Muscle of back (tissue), 11 donors: ENCODE results near the gene NCBP2. TPM values are rescaled to one million over a fixed set of nuclear protein-coding genes. Genes with fewer than 3 reads are reported as not detected.
A peak's percentile ranks its signal among the peaks of the same experiment; 100 is the strongest.

Experiments
- DNase-seq, 3 donors: peaks; one replicate each; pipeline versions ENCODE4 v3.0.0 to v3.0.0-alpha.2; 2013
- polyA plus RNA-seq, 10 donors: library from polyadenylated mRNA; unstranded; fragments of 120-200 nt; gene quantifications; one replicate each; pipeline ENCODE4 v1.2.1, GENCODE V29; 2013; ENCODE audit not compliant: insufficient read length in 10 of 10

Gene NCBP2
- polyA plus RNA-seq, 10 donors, result 63.1 to 95.3 (median 73.6) TPM

GRCh38 chr3:196942915-196943277 lies 568 bp upstream of the NCBP2 start:
- DNase-seq, result peak in 1 of 3 donors; percentile 7

- DNase-seq, result peak in 1 of 3 donors; percentile 18
Measured at GRCh38 chr3:196941729-196942225, 551 bp downstream of the NCBP2 start.

GRCh38 chr3:196938576-196938975 lies 3.8 kb downstream of the NCBP2 start:
- no peak for DNase-seq

GRCh38 chr3:196938124-196938523 lies 4.2 kb downstream of the NCBP2 start:
- DNase-seq, result no peak

- DNase-seq, result no peak
Measured at GRCh38 chr3:196936288-196936687, 6.0 kb downstream of the NCBP2 start.

- no peak for DNase-seq
Measured at GRCh38 chr3:196932600-196932999, 9.7 kb downstream of the NCBP2 start.

- DNase-seq, result no peak
Measured at GRCh38 chr3:196931828-196932587, 10.3 kb downstream of the NCBP2 start.

- no peak for DNase-seq
Measured at GRCh38 chr3:196931157-196931556, 11.2 kb downstream of the NCBP2 start.

- DNase-seq, result no peak
Measured at GRCh38 chr3:196927571-196928453, 14.5 kb downstream of the NCBP2 start.

- no peak for DNase-seq
Measured at GRCh38 chr3:196920733-196921132, 21.6 kb downstream of the NCBP2 start.

- DNase-seq, result no peak
Measured at GRCh38 chr3:196918968-196919367, 23.4 kb downstream of the NCBP2 start.

GRCh38 chr3:196916995-196917394 lies 25.3 kb downstream of the NCBP2 start:
- DNase-seq, result no peak

- no peak for DNase-seq
Measured at GRCh38 chr3:196916221-196916620, 26.1 kb downstream of the NCBP2 start.

GRCh38 chr3:196915375-196915774 lies 27.0 kb downstream of the NCBP2 start:
- no peak for DNase-seq

- no peak for DNase-seq
Measured at GRCh38 chr3:196914866-196915265, 27.5 kb downstream of the NCBP2 start.

GRCh38 chr3:196903740-196904139 lies 38.6 kb downstream of the NCBP2 start:
- DNase-seq, result peak in 1 of 3 donors; percentile 2

- DNase-seq, result no peak
Measured at GRCh38 chr3:196902296-196902695, 40.0 kb downstream of the NCBP2 start.

GRCh38 chr3:196901768-196902167 lies 40.6 kb downstream of the NCBP2 start:
- no peak for DNase-seq

GRCh38 chr3:196896229-196896628 lies 46.1 kb downstream of the NCBP2 start:
- no peak for DNase-seq

GRCh38 chr3:196894557-196895295 lies 47.6 kb downstream of the NCBP2 start:
- DNase-seq, result no peak

- no peak for DNase-seq
Measured at GRCh38 chr3:196889844-196890708, 52.3 kb downstream of the NCBP2 start.
